Calu3 (cell line): Measurements from ENCODE around the gene LARGE1. TPM values are rescaled to one million over a fixed set of nuclear protein-coding genes. Genes with fewer than 3 reads are reported as not detected.

Experiments used
- BruUV-seq: library from RNA; stranded (reverse); fragments of 400-500 nt; replicated peaks from 2 replicates; lab custom pipeline; 2021; lab: Mats Ljungman, UMichigan
- CTCF ChIA-PET: fragments of 300-600 bp; sonication (Branson Sonifier 250); formaldehyde crosslinking; loops from one replicate; lab custom pipeline; 2022; ENCODE audit warnings: antibody characterized with exemption; lab: Charles Lee
- DNase-seq: peaks from one replicate; pipeline ENCODE4 v3.0.0; 2022
- H3K27ac Mint-ChIP-seq: one replicate; pipeline ENCODE4 v1.8.0; 2022; ENCODE audit warnings: mixed read lengths; ENCODE audit not compliant: unreplicated experiment
- H3K27me3 Mint-ChIP-seq: one replicate; pipeline ENCODE4 v1.8.0; 2022; ENCODE audit warnings: mixed read lengths; ENCODE audit not compliant: unreplicated experiment
- H3K36me3 Mint-ChIP-seq: one replicate; pipeline ENCODE4 v1.8.0; 2022; ENCODE audit warnings: mild to moderate bottlenecking, moderate library complexity, mixed read lengths; ENCODE audit not compliant: insufficient read depth, unreplicated experiment
- H3K4me1 Mint-ChIP-seq: one replicate; pipeline ENCODE4 v1.8.0; 2022; ENCODE audit warnings: mild to moderate bottlenecking, low read depth, mixed read lengths; ENCODE audit not compliant: unreplicated experiment
- H3K4me3 Mint-ChIP-seq: one replicate; pipeline ENCODE4 v1.8.0; 2022; ENCODE audit warnings: mild to moderate bottlenecking, low read depth, moderate library complexity, mixed read lengths; ENCODE audit not compliant: unreplicated experiment
- H3K9me3 Mint-ChIP-seq: one replicate; pipeline ENCODE4 v1.8.0; 2022; ENCODE audit warnings: low read depth, mixed read lengths; ENCODE audit not compliant: unreplicated experiment
- intact Hi-C: fragments of 100-400 bp; cut with micrococcal nuclease; formaldehyde crosslinking; loops from one replicate; pipeline ENCODE4 v1.10.0; 2022; ENCODE audit not compliant: unreplicated experiment
- total RNA-seq: library from RNA; stranded (reverse); gene quantifications from 2 replicates; pipeline ENCODE4 v1.2.3, GENCODE V29; 2022
- TF ChIP-seq, protein P1 (sequence below): fragments of 200-600 bp; IDR thresholded peaks from one replicate; pipeline ENCODE4 v1.8.0; 2022; ENCODE audit warnings: antibody characterized with exemption; ENCODE audit not compliant: unreplicated experiment

LARGE1 gene
- total RNA-seq, 1 experiment from 2014 or later, result 11.6 TPM

DNA sequence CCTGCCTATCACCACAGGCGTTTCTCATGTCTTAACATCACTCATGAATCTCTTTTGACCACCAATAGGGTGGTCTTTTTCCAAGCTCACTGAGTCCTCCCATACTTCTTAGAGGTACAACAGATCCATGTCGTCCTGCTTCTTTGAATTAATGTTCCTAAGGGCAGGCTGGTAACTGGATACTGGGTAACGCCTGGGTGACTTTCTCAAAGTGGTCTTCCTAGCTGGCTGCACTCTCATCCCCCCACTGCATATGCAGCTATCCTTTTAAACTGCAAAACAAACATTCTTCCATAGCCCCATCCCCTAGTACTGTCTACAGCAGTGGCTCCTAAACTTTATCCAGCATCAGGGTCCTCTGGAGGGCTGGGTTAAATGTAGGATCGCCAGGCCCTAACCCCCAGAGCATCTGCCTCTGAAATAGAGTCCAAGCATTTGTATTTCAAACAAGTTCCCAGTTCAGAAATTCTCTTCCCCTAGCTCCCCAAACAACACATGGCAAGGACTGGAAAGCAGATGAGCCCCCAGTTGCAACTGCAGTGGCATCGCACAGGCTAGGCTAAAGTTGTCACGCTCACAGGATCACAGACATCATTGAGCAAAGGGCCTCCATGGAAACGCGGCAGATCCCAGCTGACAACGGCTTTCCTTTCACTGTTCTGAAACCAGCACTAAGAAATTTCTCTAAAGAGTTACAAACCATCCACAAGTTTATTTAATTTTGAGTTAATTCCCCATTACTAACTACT lies 204.9 kb downstream of the LARGE1 start:
- Mint-ChIP-seq H3K36me3 (no peaks in the 10 kb centered on the region), H3K9me3 (peaks cover 32% of the 10 kb centered on the region), H3K27ac (no peak overlapping the region), H3K4me1 (no peaks in the 10 kb centered on the region), H3K4me3 (no peak overlapping the region), H3K27me3 (no peaks in the 10 kb centered on the region)
- CTCF ChIA-PET, result no interaction called here
- intact Hi-C loops, result no loop called here
- no peak for DNase-seq
- no TSS peak for BruUV-seq
- TF ChIP-seq, protein P1, sequence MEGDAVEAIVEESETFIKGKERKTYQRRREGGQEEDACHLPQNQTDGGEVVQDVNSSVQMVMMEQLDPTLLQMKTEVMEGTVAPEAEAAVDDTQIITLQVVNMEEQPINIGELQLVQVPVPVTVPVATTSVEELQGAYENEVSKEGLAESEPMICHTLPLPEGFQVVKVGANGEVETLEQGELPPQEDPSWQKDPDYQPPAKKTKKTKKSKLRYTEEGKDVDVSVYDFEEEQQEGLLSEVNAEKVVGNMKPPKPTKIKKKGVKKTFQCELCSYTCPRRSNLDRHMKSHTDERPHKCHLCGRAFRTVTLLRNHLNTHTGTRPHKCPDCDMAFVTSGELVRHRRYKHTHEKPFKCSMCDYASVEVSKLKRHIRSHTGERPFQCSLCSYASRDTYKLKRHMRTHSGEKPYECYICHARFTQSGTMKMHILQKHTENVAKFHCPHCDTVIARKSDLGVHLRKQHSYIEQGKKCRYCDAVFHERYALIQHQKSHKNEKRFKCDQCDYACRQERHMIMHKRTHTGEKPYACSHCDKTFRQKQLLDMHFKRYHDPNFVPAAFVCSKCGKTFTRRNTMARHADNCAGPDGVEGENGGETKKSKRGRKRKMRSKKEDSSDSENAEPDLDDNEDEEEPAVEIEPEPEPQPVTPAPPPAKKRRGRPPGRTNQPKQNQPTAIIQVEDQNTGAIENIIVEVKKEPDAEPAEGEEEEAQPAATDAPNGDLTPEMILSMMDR, result no peak

DNA sequence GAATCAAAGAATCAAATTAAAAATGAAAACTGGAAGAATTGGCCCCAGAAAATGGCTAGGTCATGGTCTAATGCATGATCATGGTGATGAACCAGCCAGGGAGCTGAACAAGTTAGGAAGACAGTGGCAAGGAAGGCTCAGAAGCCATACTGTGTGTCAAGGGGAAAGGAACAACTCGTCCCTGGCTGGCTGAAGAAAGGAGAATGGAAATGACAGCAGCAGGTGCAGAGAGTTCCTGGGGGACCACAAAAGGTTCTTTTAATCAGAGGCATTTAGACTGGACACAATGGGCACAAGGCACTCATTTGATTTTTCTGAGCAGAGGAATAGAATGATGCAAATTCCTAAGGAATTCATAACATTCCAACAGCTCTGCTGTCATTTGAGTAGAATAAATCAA lies 209.9 kb downstream of the LARGE1 start:
- H3K4me1 Mint-ChIP-seq, result no peaks in the 10 kb centered on the region
- intact Hi-C loops, result no loop called here
- no peak overlapping the region for H3K4me3 Mint-ChIP-seq
- TF ChIP-seq, protein P1, result no peak
- no peaks in the 10 kb centered on the region for H3K27me3 Mint-ChIP-seq
- H3K9me3 Mint-ChIP-seq, result peaks cover 22% of the 10 kb centered on the region
- no peak for DNase-seq
- CTCF ChIA-PET, result no interaction called here
- BruUV-seq, result no TSS peak
- no peak overlapping the region for H3K27ac Mint-ChIP-seq
- H3K36me3 Mint-ChIP-seq, result no peaks in the 10 kb centered on the region

DNA sequence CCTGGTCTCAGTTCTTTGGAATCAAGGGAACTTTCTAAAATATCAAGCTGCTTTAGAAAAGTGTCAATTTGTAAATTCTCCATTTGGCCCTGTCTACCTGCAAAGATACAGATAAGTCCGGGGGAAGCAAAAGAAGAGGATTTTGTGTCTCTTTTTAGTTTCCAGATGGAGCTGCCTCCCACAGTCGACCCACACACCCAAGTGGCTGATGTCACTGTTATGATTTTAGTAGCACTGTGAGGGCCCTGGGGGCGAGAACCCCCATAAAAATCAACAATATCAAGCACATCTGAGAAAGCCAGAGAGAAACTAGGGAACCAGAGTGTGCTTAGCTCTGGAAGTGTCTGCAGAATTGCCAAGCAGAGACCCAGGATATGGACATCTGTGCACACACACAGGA lies 212.7 kb downstream of the LARGE1 start:
- H3K4me3 Mint-ChIP-seq, result no peak overlapping the region
- no peaks in the 10 kb centered on the region for H3K36me3 Mint-ChIP-seq
- H3K27ac Mint-ChIP-seq, result no peak overlapping the region
- H3K27me3 Mint-ChIP-seq, result no peaks in the 10 kb centered on the region
- CTCF ChIA-PET, result no interaction called here
- peaks cover 19% of the 10 kb centered on the region for H3K9me3 Mint-ChIP-seq
- no peaks in the 10 kb centered on the region for H3K4me1 Mint-ChIP-seq
- TF ChIP-seq, protein P1, result no peak
- no TSS peak for BruUV-seq
- DNase-seq, result no peak
- intact Hi-C loops, result no loop called here

DNA sequence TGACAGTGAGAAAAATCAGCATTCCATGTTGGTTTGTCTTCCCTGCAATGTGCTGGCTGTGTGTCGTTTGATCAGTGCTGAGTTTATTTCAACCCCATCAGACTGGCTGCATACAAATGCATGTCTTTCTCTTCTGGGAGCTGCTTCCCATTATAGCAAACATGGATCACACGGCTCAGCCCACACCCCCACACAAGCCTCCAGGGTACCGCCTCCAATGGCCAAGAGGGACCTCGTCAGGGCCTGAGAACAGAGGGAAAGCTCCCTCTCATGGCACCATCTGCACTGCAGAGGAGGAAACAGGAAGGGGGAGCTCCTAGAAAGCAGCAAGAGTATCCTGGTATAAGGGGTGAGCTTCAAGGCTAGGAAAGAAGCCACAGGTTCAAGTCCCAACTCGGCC lies 214.2 kb downstream of the LARGE1 start:
- no peaks in the 10 kb centered on the region for H3K4me1 Mint-ChIP-seq
- no peak for DNase-seq
- intact Hi-C loops, result no loop called here
- H3K27ac Mint-ChIP-seq, result no peak overlapping the region
- H3K27me3 Mint-ChIP-seq, result no peaks in the 10 kb centered on the region
- no peaks in the 10 kb centered on the region for H3K36me3 Mint-ChIP-seq
- TF ChIP-seq, protein P1, result no peak
- H3K9me3 Mint-ChIP-seq, result peaks cover 18% of the 10 kb centered on the region
- H3K4me3 Mint-ChIP-seq, result no peak overlapping the region
- BruUV-seq, result no TSS peak
- CTCF ChIA-PET, result interaction anchor here (0.6 kb wide), 2 partner anchors 43 to 252 kb away, joined by 3 to 4 read pairs; no protein-coding TSS in a partner anchor
